Measurements from ENCODE around the gene TANK.
A peak's percentile ranks its signal among the peaks of the same experiment; 100 is the strongest.
"Not testable (repeated sequence)": the region's sequence is repeated elsewhere in the genome, so short reads cannot be mapped to it uniquely, and the experiment has no call there.

The TANK gene

DNA sequence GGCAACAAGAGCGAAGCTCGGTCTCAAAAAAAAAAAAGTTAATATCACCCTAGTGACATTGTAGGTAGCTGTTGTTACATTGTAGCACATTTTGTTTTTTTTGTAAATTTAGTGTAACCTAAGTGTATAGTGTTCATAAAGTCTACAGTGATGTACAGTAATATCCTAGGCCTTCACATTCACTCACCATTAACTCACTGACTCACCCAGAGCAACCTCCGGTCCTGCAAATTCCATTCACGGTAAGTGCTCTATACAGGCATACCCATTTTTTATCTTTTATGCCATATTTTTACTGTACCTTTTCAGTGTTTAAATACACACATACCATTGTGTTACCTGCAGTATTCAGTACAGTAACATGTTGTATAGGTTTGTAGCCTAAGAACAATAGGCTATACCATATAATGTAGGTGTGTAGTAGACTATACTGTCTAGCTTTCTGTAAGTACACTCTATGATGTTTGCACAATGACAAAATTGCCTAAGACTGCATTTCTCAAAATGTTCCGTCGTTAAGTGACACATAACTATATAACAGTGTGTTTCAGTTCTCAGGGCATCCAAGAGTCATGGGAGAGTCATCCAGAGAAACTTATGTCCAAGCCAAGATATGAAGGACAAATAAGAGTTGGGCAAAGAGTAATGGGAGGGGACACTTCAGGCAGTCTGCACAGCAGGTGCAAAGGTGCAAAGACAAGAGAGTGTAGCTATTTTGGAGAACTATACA is 68.4 kb downstream of the TANK start:
- DNase-seq (ENCODE audit: low read depth, low spot score): no peak

DNA sequence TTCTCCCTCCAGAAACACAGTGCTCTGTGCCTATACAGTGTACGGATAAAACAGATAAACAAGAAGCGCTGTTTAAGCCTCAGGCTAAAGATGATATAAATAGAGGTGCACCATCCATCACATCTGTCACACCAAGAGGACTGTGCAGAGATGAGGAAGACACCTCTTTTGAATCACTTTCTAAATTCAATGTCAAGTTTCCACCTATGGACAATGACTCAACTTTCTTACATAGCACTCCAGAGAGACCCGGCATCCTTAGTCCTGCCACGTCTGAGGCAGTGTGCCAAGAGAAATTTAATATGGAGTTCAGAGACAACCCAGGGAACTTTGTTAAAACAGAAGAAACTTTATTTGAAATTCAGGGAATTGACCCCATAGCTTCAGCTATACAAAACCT is 70.7 kb downstream of the TANK start:
- DNase-seq (ENCODE audit: low read depth, low spot score): no peak

GRCh38 chr2:161232571-161232970 is 72.3 kb downstream of the TANK start:
- no peak for DNase-seq (ENCODE audit: low read depth, low spot score)

GRCh38 chr2:161233858-161234431 is 73.7 kb downstream of the TANK start:
- no peak for DNase-seq (ENCODE audit: low read depth, low spot score)

DNA sequence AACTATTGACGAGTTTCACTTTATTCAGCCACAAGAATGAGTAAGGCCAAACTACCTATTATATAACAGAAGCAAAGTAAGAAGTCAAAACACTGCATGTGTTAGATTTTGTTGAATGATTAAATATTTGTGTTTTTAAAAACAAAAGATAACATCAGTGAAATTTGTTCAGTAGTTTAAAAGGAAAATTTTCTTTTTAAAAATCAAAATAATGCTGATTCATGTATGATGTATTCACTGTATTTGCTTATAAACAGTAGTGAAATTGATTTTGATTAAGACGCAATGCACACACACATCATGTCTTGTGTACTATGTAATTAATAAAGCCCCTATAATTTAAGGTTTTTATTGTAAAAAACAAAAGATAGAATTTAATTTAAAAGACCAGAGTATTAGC is 74.4 kb downstream of the TANK start:
- DNase-seq (ENCODE audit: low read depth, low spot score): no peak

DNA sequence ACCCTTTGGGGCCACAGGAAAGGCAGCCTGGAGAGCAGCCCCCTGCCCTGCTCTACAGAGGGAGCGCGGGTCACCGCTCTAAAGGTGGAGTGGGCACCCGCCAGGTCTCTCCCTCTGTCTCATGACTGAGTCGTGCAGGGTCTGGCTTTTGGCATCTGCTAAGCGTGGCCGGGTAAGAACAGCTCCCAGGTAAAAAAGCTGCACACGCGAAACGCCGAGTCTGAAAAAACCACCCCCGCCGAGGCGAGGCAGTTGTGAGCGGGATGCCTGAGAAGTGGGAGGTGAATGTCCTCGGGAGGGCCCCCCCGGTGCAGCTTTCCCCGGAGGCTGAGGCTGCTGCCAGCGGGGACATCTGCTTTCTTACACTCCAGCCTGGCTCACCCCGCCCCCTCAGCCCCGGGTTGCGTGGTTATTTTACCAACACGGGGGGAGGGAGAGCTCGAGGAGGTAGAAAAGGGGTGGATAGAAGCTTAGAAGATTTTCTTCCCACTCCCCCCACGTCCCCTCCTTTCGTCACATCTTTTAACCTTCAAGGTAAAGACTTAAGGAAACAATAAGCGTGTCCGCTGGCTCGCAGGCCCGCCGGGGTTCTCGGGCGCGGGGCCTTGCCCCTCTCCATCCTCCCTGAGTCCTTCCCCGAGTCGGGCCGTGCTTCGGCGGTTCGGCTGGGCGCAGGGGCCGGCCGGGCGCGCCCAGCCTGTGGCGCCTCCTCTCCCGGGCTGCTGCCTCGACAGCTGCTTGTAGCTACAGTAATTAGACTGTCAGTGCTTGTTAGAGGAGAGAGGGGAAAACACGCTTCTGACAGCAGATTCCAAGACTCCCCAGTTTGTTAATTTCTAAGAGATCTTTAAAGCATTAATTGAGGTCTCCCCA is 77.4 kb downstream of the TANK start:
- DNase-seq (ENCODE audit: low read depth, low spot score): no peak

DNA sequence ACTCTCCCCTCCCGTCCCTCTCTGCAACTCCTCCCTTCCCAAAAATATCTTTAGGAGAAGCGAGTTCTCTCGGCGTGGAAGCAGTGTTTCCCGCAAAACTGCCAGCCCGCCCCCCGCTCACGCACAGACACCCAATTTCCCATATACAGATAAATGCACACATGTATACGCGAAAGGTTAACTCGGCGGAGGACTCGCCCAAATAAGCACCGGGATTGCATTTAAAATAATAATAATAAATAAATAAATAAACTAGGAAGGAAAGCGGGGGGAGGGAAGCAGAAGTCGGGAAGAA is 78.0 kb downstream of the TANK start:
- DNase-seq (ENCODE audit: low read depth, low spot score): no peak

DNA sequence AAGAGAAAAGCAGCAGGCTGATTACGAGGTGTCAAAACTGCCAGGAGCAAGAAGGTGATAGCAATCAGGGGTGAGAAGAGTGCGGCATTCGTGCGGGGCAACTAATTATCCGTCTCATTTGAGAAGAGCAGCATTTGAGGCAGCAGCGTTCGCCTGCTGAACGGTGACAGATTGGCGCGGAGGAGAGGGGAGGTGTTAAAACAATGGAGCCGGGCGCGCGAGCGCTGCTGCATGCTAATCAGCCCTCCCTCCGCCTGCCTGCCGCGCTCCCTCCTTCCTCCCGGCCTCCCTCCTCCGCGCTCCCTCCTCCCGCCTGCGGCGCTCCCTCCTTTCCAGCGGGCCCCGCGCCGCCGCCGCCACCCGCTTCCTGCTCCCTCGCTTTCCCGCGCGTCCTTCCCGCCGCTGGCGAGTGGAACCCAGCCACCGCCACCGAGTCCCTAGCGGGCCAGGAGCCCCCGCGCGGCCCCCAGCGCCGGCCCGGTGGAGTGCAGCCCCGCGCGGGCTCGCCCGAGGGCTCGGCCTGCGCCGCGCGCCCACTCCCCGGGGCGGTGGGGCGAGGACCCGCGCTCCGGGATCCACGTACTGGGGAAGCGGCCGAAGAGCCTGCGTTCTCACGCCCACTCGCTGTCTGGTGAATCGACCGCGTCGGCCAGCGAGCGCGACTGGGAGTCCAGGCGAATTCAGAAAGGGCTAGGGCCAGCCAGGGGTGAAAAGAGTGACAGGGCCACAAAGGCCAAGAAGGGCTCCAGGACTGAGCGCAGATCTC is 78.5 kb downstream of the TANK start:
- peak; percentile 61 for DNase-seq (ENCODE audit: low read depth, low spot score)

- no peak for DNase-seq (ENCODE audit: low read depth, low spot score)
These were observed 79.3 kb downstream of the TANK start for GRCh38 chr2:161239326-161240109.

GRCh38 chr2:161241894-161242293 is 81.7 kb downstream of the TANK start:
- no peak for DNase-seq (ENCODE audit: low read depth, low spot score)

DNA sequence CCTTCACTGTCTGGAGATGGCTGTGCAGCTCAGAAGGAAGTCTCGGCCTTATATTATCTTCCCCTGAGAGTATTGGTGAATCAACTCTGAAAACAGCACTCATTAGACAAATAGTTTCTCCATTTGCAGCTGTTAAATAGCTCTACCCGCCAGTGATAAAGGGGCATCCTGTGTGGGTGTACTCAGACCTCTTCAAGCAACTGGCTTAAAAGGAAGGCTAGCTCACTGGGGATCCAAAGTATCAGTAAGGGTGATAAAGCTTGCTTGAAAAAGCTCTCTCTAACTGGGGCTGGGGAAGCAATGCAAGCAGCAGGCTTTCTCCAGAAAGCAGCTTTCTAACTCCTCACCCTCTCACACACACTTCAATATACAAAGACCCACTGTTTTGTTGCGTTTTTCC is 83.1 kb downstream of the TANK start:
- DNase-seq (ENCODE audit: low read depth, low spot score): no peak

DNA sequence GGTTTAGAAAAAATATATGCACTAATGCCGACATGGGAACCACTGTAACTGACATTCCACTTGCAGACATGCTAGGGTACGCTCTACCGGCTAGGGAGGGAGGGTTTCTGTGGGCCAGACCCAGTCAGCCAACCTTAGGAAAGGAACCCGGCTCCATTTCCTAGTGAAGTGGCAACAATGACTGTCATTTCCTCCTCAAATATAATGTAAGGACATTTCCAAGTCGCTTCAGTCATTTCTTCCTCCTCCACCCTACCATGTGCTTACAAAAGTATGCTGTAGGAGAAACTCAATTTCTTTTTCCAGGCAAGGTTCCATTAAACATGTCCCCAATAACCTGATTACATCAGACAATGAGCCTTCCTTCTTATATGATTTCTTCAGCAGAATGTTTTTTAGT is 83.7 kb downstream of the TANK start:
- no peak for DNase-seq (ENCODE audit: low read depth, low spot score)

- not testable (repeated sequence) for DNase-seq (ENCODE audit: low read depth, low spot score)
These were observed 84.4 kb downstream of the TANK start for GRCh38 chr2:161244387-161245260.

GRCh38 chr2:161245261-161245553 is 85.0 kb downstream of the TANK start:
- no peak for DNase-seq (ENCODE audit: low read depth, low spot score)

DNA sequence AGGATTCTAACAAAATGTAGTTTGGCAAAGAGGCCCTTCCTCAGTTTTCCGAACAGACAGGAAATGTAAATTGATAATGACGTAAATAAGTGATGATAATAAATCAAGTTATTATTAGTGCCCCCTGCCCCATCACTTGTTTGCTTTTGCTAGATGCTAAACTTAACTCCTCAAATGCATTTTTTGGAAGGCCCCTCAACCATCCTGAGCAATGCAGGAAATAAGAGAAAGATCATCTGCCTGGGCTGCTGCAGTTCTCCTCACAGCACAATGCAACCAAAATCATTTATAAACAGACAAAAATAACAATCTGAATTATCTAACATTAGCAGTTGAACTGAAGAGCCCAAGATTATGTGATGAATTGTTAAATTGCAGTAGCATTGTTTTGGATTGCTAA is 85.4 kb downstream of the TANK start:
- DNase-seq (ENCODE audit: low read depth, low spot score): no peak

DNA sequence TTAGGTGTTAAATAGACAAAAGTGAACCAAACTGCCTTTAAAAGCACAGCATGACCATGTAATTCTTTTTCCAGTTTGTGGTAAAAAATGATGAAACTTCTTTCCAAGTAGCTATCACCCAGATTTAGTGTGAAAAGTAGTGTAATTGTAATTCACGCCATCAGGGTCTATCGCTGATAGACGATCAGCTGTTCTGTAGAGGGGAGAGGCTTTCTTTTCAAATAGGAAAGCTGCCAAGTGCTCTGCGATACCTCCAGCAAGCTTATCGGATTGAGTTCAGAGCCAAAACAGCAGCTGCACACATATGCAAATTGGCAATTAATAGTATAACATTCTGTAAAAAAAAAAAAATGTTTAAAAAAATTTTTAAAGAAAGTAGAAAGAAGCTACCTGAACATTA is 86.1 kb downstream of the TANK start:
- no peak for DNase-seq (ENCODE audit: low read depth, low spot score)

- DNase-seq (ENCODE audit: low read depth, low spot score): peak; percentile 76
These were observed 90.7 kb downstream of the TANK start for GRCh38 chr2:161250864-161251436.

GRCh38 chr2:161257123-161257952 is 97.1 kb downstream of the TANK start:
- DNase-seq (ENCODE audit: low read depth, low spot score): no peak

DNA sequence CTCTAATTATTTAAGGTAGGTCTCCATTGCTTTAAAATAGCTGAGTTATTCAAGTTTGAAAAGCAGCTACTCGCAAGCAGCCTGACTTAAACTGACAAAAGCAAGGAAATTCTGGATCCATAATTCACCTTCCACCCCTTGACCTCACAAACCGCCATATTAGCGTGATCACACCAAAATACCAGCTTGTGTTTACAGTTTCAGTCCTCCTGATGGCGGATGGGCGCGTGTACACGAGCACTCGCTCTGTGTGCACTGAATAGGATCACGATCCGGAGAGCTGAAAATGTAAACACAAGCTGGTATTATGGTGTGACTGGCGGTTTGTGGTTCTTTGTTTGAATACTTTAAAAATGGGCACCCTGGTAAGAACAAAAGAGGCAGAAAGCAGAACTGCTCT is 105.6 kb downstream of the TANK start:
- DNase-seq (ENCODE audit: low read depth, low spot score): no peak

Data from iPS DF 19.7 (cell line).